ENCODE data around the gene HS3ST5.

GRCh38 chr6:114301596-114302219, 41.1 kb downstream of the HS3ST5 start:
- no peak for TF ChIP-seq CTCF (IDR thresholded peaks at IDR 0.05)
- no peak for TF ChIP-seq POLR2A (IDR thresholded peaks at IDR 0.05)

All from prostate gland (tissue), 2 donors.